Omental fat pad (tissue), 4 donors: ENCODE measurements around the gene PLXDC2. TPM values are rescaled to one million over a fixed set of nuclear protein-coding genes. Genes with fewer than 3 reads are reported as not detected.

Experiments
- ATAC-seq: fragments of 150-250 bp; one replicate; pipeline ENCODE4 v1.9.1; 2016; ENCODE audit warnings: mild to moderate bottlenecking, moderate library complexity; ENCODE audit not compliant: low FRiP score
- DNase-seq: peaks from one replicate; pipeline ENCODE4 v3.0.0-alpha.2; 2019; ENCODE audit warnings: low spot score
- total RNA-seq, 4 donors: library from RNA; depleted of rRNA; stranded (reverse); fragments of >200 nt; gene quantifications; one replicate each; pipeline ENCODE4 v1.1.0, GENCODE V29; 2016
- TF ChIP-seq, protein P1 (sequence below), 3 donors: fragments of 450-650 bp; IDR thresholded peaks; one replicate each; pipeline ENCODE4 v1.5.1; 2016 to 2017; ENCODE audit warnings: antibody characterized with exemption in 3 of 3, mild to moderate bottlenecking in 3 of 3, moderate library complexity in 2 of 3

PLXDC2 gene
- total RNA-seq, 4 donors from 2014 or later = 54.0 to 79.9 (median 65.9) TPM

GRCh38 chr10:19795684-19796083, 20.5 kb upstream of the PLXDC2 start:
- ATAC-seq = no peak
- TF ChIP-seq, protein P1, sequence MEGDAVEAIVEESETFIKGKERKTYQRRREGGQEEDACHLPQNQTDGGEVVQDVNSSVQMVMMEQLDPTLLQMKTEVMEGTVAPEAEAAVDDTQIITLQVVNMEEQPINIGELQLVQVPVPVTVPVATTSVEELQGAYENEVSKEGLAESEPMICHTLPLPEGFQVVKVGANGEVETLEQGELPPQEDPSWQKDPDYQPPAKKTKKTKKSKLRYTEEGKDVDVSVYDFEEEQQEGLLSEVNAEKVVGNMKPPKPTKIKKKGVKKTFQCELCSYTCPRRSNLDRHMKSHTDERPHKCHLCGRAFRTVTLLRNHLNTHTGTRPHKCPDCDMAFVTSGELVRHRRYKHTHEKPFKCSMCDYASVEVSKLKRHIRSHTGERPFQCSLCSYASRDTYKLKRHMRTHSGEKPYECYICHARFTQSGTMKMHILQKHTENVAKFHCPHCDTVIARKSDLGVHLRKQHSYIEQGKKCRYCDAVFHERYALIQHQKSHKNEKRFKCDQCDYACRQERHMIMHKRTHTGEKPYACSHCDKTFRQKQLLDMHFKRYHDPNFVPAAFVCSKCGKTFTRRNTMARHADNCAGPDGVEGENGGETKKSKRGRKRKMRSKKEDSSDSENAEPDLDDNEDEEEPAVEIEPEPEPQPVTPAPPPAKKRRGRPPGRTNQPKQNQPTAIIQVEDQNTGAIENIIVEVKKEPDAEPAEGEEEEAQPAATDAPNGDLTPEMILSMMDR (IDR thresholded peaks at IDR 0.05) = no peak
- DNase-seq = no peak

DNA sequence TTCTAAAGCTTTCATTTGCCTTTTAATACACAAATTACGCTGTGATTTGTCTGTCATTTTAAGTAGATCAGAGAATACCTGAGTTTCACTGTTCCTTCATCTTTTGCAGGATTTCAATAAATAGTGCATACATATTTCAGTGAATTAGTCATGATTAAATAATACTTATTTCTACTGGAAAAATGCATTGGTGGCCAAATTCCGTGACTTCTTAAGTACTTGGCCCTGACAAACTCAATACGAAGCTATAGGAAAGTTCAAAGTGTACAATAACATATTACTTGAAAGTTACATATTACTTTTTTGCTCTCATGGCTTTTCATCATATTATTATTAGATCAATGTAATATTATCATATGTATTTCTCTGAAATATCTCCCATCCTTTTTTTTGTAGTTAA, 16.1 kb upstream of the PLXDC2 start:
- TF ChIP-seq, protein P1 (IDR thresholded peaks at IDR 0.05) = no peak
- DNase-seq (no peak), ATAC-seq (no peak)

DNA sequence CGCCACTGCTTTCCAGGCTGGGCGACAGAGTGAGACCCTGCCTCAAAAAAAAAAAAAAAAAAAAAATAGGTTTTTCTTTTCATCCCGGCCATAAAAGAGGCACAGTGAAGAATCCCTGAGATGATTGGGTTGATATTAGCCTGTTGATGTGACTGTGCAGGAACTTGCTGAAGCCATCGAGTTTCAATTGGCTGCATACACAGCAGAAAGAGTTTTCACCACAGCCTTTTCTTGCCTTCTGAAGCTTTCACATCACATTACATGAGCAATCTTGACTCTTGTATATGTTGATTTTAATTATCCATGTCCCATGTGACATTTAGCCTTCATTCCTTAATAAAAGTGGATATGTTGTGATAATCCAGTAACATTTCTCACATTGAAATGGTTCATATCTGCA, 14.9 kb upstream of the PLXDC2 start:
- DNase-seq (no peak), ATAC-seq (no peak)
- TF ChIP-seq, protein P1 (IDR thresholded peaks at IDR 0.05) = no peak

GRCh38 chr10:19803676-19804075, 12.6 kb upstream of the PLXDC2 start:
- ATAC-seq (no peak), DNase-seq (no peak)
- TF ChIP-seq, protein P1 (IDR thresholded peaks at IDR 0.05) = no peak

- no peak for DNase-seq
- ATAC-seq = no peak
- TF ChIP-seq, protein P1 (IDR thresholded peaks at IDR 0.05) = no peak
Observed at GRCh38 chr10:19809481-19809880, 6.8 kb upstream of the PLXDC2 start.

- ATAC-seq (no peak), DNase-seq (no peak)
- TF ChIP-seq, protein P1 (IDR thresholded peaks at IDR 0.05) = no peak
Observed at GRCh38 chr10:19811540-19811939, 4.7 kb upstream of the PLXDC2 start.

- no peak for DNase-seq
- TF ChIP-seq, protein P1 (IDR thresholded peaks at IDR 0.05) = no peak
- ATAC-seq = no peak
Observed at GRCh38 chr10:19812976-19813375, 3.3 kb upstream of the PLXDC2 start.
